ENCODE data around the gene OR4B1. TPM values are rescaled to one million over a fixed set of nuclear protein-coding genes. Genes with fewer than 3 reads are reported as not detected.
"Not testable (repeated sequence)": the region's sequence is repeated elsewhere in the genome, so short reads cannot be mapped to it uniquely, and the experiment has no call there.

OR4B1 gene
- total RNA-seq, 1 donor from 2014 or later = not detected

GRCh38 chr11:48182860-48183526 is 33.6 kb upstream of the OR4B1 start:
- CTCF ChIA-PET = no interaction called here
- Mint-ChIP-seq H3K4me1 (no peaks in the 10 kb centered on the region), H3K36me3 (ENCODE audit: low read depth) (no peaks in the 10 kb centered on the region), H3K9me3 (no peaks in the 10 kb centered on the region), H3K27me3 (peaks cover 5% of the 10 kb centered on the region), H3K27ac (no peak overlapping the region), H3K4me3 (no peak overlapping the region)
- no peak for ATAC-seq (ENCODE audit: low read depth)
- no peak for DNase-seq
- TF ChIP-seq CTCF (IDR thresholded peaks at IDR 0.05) = no peak
- intact Hi-C loops (cut with micrococcal nuclease) = no loop called here
- POLR2A ChIA-PET = no interaction called here

DNA sequence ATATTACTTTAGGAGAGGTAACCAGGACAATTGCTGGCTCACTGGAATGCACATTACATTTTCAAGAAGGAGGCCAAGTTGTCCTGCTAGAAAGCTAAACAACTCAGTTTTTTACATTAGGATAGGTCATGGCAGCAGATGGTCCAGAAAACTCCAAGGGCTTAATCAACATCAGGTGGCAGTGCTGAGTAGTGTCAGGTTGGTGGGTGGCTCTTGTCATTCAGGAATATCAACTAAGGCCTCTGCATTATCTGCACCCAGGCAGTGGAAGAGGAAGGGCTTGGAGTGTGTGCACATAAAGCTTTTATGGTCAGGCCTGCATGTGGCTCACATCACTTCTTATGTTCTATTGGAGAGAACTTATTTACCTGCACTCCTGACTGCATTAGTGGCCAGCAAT is 32.2 kb upstream of the OR4B1 start:
- H3K27ac Mint-ChIP-seq = no peak overlapping the region
- H3K4me3 Mint-ChIP-seq = no peak overlapping the region
- H3K4me1 Mint-ChIP-seq = no peaks in the 10 kb centered on the region
- intact Hi-C loops (cut with micrococcal nuclease) = no loop called here
- no peaks in the 10 kb centered on the region for H3K36me3 Mint-ChIP-seq (ENCODE audit: low read depth)
- ATAC-seq (ENCODE audit: low read depth) (no peak), DNase-seq (no peak)
- no peaks in the 10 kb centered on the region for H3K9me3 Mint-ChIP-seq
- POLR2A ChIA-PET = no interaction called here
- peaks cover 5% of the 10 kb centered on the region for H3K27me3 Mint-ChIP-seq
- no peak for TF ChIP-seq CTCF (IDR thresholded peaks at IDR 0.05)
- CTCF ChIA-PET = no interaction called here

DNA sequence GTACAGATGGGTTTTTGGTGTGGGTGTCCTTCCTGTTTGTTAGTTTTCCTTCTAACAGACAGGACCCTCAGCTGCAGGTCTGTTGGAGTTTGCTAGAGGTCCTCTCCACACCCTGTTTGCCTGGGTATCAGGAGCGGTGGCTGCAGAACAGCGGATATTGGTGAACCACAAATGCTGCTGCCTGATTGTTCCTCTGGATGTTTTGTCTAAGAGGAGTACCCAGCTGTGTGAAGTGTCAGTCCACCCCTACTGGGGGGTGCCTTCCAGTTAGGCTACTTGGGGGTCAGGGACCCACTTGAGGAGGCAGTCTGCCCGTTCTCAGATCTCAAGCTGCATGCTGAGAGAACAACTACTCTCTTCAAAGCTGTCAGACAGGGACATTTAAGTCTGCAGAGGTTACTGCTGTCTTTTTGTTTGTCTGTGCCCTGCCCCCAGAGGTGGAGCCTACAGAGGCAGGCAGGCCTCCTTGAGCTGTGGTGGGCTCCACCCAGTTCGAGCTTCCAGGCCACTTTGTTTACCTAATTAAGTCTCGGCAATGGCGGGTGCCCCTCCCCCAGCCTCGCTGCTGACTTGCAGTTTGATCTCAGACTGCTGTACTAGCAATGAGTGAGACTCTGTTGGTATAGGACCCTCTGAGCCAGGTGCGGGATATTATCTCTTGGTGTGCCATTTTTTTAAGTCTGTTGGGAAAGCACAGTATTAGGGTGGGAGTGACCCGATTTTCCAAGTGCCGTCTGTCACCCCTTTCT is 25.5 kb upstream of the OR4B1 start:
- H3K36me3 Mint-ChIP-seq (ENCODE audit: low read depth); ATAC-seq (ENCODE audit: low read depth); DNase-seq; H3K4me3 Mint-ChIP-seq; H3K4me1 Mint-ChIP-seq; H3K27ac Mint-ChIP-seq; intact Hi-C loops (cut with micrococcal nuclease); POLR2A ChIA-PET; CTCF ChIA-PET: not testable (repeated sequence)
- H3K27me3 Mint-ChIP-seq = peaks cover 21% of the 10 kb centered on the region
- H3K9me3 Mint-ChIP-seq = peaks cover 13% of the 10 kb centered on the region

DNA sequence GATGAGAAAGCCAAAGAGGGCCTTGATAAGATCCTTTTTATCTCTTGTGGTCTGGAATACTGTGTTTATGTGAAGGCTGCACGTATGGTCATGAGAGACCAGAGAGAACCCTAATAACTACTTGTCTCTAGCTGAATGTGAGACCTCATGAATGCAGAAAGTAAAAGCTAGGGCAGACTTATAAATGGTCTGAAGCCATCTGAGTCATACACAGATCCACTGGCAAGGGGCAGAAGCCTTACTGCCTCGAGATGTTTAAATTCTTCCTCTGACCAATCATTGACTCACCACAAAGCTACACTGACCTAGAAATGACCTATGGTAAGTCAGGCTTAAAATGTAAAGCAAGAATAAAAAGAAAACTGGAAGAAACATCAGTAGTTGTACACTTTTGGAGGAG is 22.7 kb upstream of the OR4B1 start:
- CTCF ChIA-PET = no interaction called here
- H3K27me3 Mint-ChIP-seq = peaks cover 25% of the 10 kb centered on the region
- peaks cover 22% of the 10 kb centered on the region for H3K9me3 Mint-ChIP-seq
- POLR2A ChIA-PET = no interaction called here
- intact Hi-C loops (cut with micrococcal nuclease) = no loop called here
- H3K4me3 Mint-ChIP-seq = no peak overlapping the region
- no peak overlapping the region for H3K27ac Mint-ChIP-seq
- no peaks in the 10 kb centered on the region for H3K36me3 Mint-ChIP-seq (ENCODE audit: low read depth)
- H3K4me1 Mint-ChIP-seq = no peaks in the 10 kb centered on the region
- DNase-seq (no peak), ATAC-seq (ENCODE audit: low read depth) (no peak)
- TF ChIP-seq CTCF (IDR thresholded peaks at IDR 0.05) = no peak

GRCh38 chr11:48207881-48208280 is 8.7 kb upstream of the OR4B1 start:
- intact Hi-C loops (cut with micrococcal nuclease) = no loop called here
- Mint-ChIP-seq H3K4me1 (no peaks in the 10 kb centered on the region), H3K4me3 (no peak overlapping the region), H3K9me3 (peaks cover under 1% of the 10 kb centered on the region), H3K27me3 (peaks cover 33% of the 10 kb centered on the region), H3K27ac (no peak overlapping the region), H3K36me3 (ENCODE audit: low read depth) (no peaks in the 10 kb centered on the region)
- ChIA-PET POLR2A (no interaction called here), CTCF (no interaction called here)
- DNase-seq = no peak
- no peak for ATAC-seq (ENCODE audit: low read depth)
- no peak for TF ChIP-seq CTCF (IDR thresholded peaks at IDR 0.05)
